Spleen (tissue), 7 donors: ENCODE results near the gene MAGI2.

Source experiments
- POLR2A ChIP-seq, 3 donors: fragments of 450-650 bp; IDR thresholded peaks; one replicate each; pipeline ENCODE4 v1.5.1; 2017; ENCODE audit warnings: antibody characterized with exemption in 3 of 3, mild to moderate bottlenecking in 1 of 3
- POLR2AphosphoS5 ChIP-seq, 3 donors: sonication (generic); formaldehyde crosslinking; IDR thresholded peaks; one replicate each; pipeline ENCODE4 v1.5.1; 2017; ENCODE audit warnings: antibody characterized with exemption in 3 of 3
- TF ChIP-seq, protein P1 (sequence below), 11 experiments: fragments of 200-600 bp in 7 of 11; fragments of 450-650 bp in 4 of 11; sonication (generic) in 4 of 11; IDR thresholded peaks in 8 of 11; conservative IDR thresholded peaks in 3 of 11; 1 replicate in 7 of 11; 2 replicates in 4 of 11; pipeline versions ENCODE4 v1.4.0 to v1.8.0; 2016 to 2021; ENCODE audit warnings: antibody characterized with exemption in 11 of 11, inconsistent platforms in 4 of 11, mild to moderate bottlenecking in 1 of 11
- donor health status: DM: no; HTN: no; CAD: no; lungs with moderate emphysema.
- donor health status: DM: no; HTN: no; CAD: no.
- donor health status: DM: no; HTN: no; CAD: no.

DNA sequence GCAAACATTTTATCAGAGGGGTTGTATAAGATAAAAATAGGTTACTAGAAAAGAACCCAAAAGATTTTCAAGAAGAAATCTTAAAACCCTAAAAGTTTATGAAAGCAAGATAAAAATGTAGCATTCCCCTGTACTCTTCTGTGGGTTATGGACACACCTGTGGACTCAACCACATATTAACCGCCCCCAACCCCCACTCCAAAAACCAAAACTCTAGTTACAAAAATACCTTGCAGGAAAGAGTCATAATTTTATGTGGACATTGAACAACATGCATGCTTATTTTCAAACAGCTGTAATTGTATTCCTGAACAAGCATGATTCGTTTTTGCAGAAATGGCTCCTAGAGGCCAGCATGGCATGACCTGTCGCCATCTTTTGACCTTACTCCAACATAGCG is 1188.0 kb downstream of the MAGI2 start:
- TF ChIP-seq, protein P1, sequence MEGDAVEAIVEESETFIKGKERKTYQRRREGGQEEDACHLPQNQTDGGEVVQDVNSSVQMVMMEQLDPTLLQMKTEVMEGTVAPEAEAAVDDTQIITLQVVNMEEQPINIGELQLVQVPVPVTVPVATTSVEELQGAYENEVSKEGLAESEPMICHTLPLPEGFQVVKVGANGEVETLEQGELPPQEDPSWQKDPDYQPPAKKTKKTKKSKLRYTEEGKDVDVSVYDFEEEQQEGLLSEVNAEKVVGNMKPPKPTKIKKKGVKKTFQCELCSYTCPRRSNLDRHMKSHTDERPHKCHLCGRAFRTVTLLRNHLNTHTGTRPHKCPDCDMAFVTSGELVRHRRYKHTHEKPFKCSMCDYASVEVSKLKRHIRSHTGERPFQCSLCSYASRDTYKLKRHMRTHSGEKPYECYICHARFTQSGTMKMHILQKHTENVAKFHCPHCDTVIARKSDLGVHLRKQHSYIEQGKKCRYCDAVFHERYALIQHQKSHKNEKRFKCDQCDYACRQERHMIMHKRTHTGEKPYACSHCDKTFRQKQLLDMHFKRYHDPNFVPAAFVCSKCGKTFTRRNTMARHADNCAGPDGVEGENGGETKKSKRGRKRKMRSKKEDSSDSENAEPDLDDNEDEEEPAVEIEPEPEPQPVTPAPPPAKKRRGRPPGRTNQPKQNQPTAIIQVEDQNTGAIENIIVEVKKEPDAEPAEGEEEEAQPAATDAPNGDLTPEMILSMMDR (IDR thresholded peaks at IDR 0.05 in 8 of 11, conservative IDR thresholded peaks at IDR 0.05 in 3 of 11) = no peak
- TF ChIP-seq POLR2AphosphoS5 (IDR thresholded peaks at IDR 0.05) (no peak), POLR2A (IDR thresholded peaks at IDR 0.05) (no peak)
